Hematopoietic multipotent progenitor cell treated with erythropoietin and hydrocortisone succinate and interleukin-3 and kit ligand, for 17 days (in vitro differentiated cells): ENCODE results near the gene CNPY3.
"Not testable (repeated sequence)": the region's sequence is repeated elsewhere in the genome, so short reads cannot be mapped to it uniquely, and the experiment has no call there.

Experiments
- DNase-seq: peaks from one replicate; pipeline ENCODE4 v3.0.0-alpha.2; 2015; ENCODE audit warnings: low spot score

CNPY3 gene

GRCh38 chr6:42915732-42916131, 13.5 kb upstream of the CNPY3 start, which contains the start of gene PTCRA:
Gene PTCRA (plus strand): TSS chr6:42916053. CDS start chr6:42916070, 17 bp downstream.
- no peak for DNase-seq

GRCh38 chr6:42916288-42916687, 13.0 kb upstream of the CNPY3 start:
- no peak for DNase-seq

- DNase-seq, result no peak
Measured at GRCh38 chr6:42921801-42922200, 7.5 kb upstream of the CNPY3 start.

GRCh38 chr6:42923666-42924065, 5.6 kb upstream of the CNPY3 start:
- DNase-seq, result no peak

GRCh38 chr6:42925248-42925857, 3.9 kb upstream of the CNPY3 start:
- no peak for DNase-seq

GRCh38 chr6:42929821-42930360, 611 bp downstream of the CNPY3 start:
- DNase-seq, result peak; percentile 19

GRCh38 chr6:42932412-42932811, 3.1 kb downstream of the CNPY3 start:
- no peak for DNase-seq

GRCh38 chr6:42933205-42933604, 3.9 kb downstream of the CNPY3 start:
- no peak for DNase-seq

- DNase-seq, result no peak
Measured at GRCh38 chr6:42935322-42935721, 6.0 kb downstream of the CNPY3 start.

- no peak for DNase-seq
Measured at GRCh38 chr6:42936398-42936797, 7.1 kb downstream of the CNPY3 start.

- DNase-seq, result no peak
Measured at GRCh38 chr6:42937548-42938427, 8.5 kb downstream of the CNPY3 start.

- no peak for DNase-seq
Measured at GRCh38 chr6:42938428-42938796, 9.1 kb downstream of the CNPY3 start.

GRCh38 chr6:42938987-42939809, 9.9 kb downstream of the CNPY3 start:
- DNase-seq, result no peak

- no peak for DNase-seq
Measured at GRCh38 chr6:42939810-42940167, 10.5 kb downstream of the CNPY3 start.

GRCh38 chr6:42940493-42941045, 11.3 kb downstream of the CNPY3 start:
- DNase-seq, result no peak

- DNase-seq, result not testable (repeated sequence)
Measured at GRCh38 chr6:42941356-42941755, 12.1 kb downstream of the CNPY3 start.

GRCh38 chr6:42942444-42942843, 13.2 kb downstream of the CNPY3 start:
- DNase-seq, result no peak

- DNase-seq, result no peak
Measured at GRCh38 chr6:42947950-42948349, 18.7 kb downstream of the CNPY3 start.

GRCh38 chr6:42952389-42952788, 23.1 kb downstream of the CNPY3 start:
- DNase-seq, result no peak

- not testable (repeated sequence) for DNase-seq
Measured at GRCh38 chr6:42954405-42954804, 25.1 kb downstream of the CNPY3 start.

- DNase-seq, result peak; percentile 37
Measured at GRCh38 chr6:42958125-42958524, 28.8 kb downstream of the CNPY3 start.

GRCh38 chr6:42959917-42960242, 30.6 kb downstream of the CNPY3 start:
- no peak for DNase-seq
